ENCODE data around the gene SNTB2.

GRCh38 chr16:69310653-69311532 lies 123.9 kb downstream of the SNTB2 start, which contains the start of gene VPS4A:
- TF ChIP-seq CTCF (IDR thresholded peaks at IDR 0.05) = peak; percentile 19 to 99 (median 88)
- peak in 1 of 2 donors; percentile 81 for TF ChIP-seq POLR2A (IDR thresholded peaks at IDR 0.05)
